ENCODE results near the gene LINS1.

Gene LINS1

DNA sequence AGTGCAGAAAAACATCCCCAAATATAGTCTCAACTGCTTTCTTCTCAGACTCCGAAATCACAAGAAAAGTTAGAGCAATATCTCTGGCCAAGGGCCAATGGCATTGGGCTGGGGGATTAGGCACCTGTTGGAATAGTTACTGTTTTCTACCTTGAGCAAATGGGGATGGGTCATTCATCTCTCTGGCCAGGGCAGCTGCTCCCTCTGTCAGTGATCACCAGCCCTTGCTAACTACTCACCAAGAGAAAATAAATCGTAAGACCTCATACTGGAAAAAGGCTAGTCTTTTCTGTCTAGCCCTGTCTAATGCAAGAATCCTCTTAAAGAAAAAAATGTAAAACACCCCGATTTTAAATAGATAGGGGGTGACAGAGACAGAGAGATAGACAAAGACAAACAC, 84.1 kb downstream of the LINS1 start:
- in situ Hi-C loops (cut with MboI; ENCODE audit: low sequenced_read_pairs, unreplicated experiment) = no loop called here
- TF ChIP-seq, protein P1, sequence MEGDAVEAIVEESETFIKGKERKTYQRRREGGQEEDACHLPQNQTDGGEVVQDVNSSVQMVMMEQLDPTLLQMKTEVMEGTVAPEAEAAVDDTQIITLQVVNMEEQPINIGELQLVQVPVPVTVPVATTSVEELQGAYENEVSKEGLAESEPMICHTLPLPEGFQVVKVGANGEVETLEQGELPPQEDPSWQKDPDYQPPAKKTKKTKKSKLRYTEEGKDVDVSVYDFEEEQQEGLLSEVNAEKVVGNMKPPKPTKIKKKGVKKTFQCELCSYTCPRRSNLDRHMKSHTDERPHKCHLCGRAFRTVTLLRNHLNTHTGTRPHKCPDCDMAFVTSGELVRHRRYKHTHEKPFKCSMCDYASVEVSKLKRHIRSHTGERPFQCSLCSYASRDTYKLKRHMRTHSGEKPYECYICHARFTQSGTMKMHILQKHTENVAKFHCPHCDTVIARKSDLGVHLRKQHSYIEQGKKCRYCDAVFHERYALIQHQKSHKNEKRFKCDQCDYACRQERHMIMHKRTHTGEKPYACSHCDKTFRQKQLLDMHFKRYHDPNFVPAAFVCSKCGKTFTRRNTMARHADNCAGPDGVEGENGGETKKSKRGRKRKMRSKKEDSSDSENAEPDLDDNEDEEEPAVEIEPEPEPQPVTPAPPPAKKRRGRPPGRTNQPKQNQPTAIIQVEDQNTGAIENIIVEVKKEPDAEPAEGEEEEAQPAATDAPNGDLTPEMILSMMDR (IDR thresholded peaks at IDR 0.05; ENCODE audit: borderline replicate concordance, control extremely low read depth, extremely low read depth, insufficient read depth, missing control alignments) = no peak
- no peak for DNase-seq (ENCODE audit: low spot score)

All from GM13976 (cell line).